Smooth muscle cell (in vitro differentiated cells): ENCODE results near the gene PTPN2. TPM values are rescaled to one million over a fixed set of nuclear protein-coding genes. Genes with fewer than 3 reads are reported as not detected.

Experiments
- DNase-seq: peaks from one replicate; lab custom pipeline; 2025; ENCODE audit not compliant: unreplicated experiment; lab: John Stamatoyannopoulos, UW
- H2AFZ ChIP-seq: fragments of 200-600 bp; sonication (generic); 2 replicates; pipeline ENCODE4 v1.6.0; 2016; ENCODE audit warnings: antibody characterized with exemption, low read depth, mild to moderate bottlenecking
- H3F3A ChIP-seq: fragments of 200-600 bp; sonication (generic); 2 replicates; pipeline ENCODE4 v1.6.0; 2017; ENCODE audit warnings: antibody characterized with exemption, low read depth
- H3K27ac ChIP-seq: fragments of 200-600 bp; sonication (generic); 2 replicates; pipeline ENCODE4 v1.5.1; 2016; ENCODE audit warnings: low read depth, mild to moderate bottlenecking
- H3K27me3 ChIP-seq: fragments of 200-600 bp; sonication (generic); 2 replicates; pipeline ENCODE4 v1.6.1; 2016; ENCODE audit warnings: low read depth, mild to moderate bottlenecking
- H3K36me3 ChIP-seq: fragments of 200-600 bp; sonication (generic); 2 replicates; pipeline ENCODE4 v1.5.1; 2016; ENCODE audit warnings: low read depth
- H3K4me1 ChIP-seq: fragments of 200-600 bp; sonication (generic); 2 replicates; pipeline ENCODE4 v1.5.1; 2016; ENCODE audit warnings: low read depth
- H3K4me2 ChIP-seq: fragments of 200-600 bp; sonication (generic); 2 replicates; pipeline ENCODE4 v1.6.0; 2016; ENCODE audit warnings: mild to moderate bottlenecking
- H3K4me3 ChIP-seq: fragments of 200-600 bp; sonication (generic); 2 replicates; pipeline ENCODE4 v1.5.1; 2016; ENCODE audit warnings: mild to moderate bottlenecking
- H3K79me2 ChIP-seq: fragments of 200-600 bp; sonication (generic); 2 replicates; pipeline ENCODE4 v1.6.0; 2016; ENCODE audit warnings: low read depth, mild to moderate bottlenecking
- H3K9ac ChIP-seq: fragments of 200-600 bp; sonication (generic); 2 replicates; pipeline ENCODE4 v1.6.0; 2016; ENCODE audit warnings: low read depth
- H3K9me3 ChIP-seq: fragments of 200-600 bp; sonication (generic); replicated peaks from 2 replicates; pipeline ENCODE4 v1.5.1; 2016; ENCODE audit warnings: low read depth
- H4K20me1 ChIP-seq: fragments of 200-600 bp; sonication (generic); 2 replicates; pipeline ENCODE4 v1.6.0; 2016; ENCODE audit warnings: low read depth
- WGBS: methylation state at CpG from one replicate; pipeline ENCODE4 v1.1.7; 2016; ENCODE audit warnings: low lambda C conversion rate; 5-methylcytosine and 5-hydroxymethylcytosine counted together
- polyA plus RNA-seq: library from polyadenylated mRNA; unstranded; fragments of >200 nt; fragmentation: Nextera tagmentation; extraction: Ambion mirVana; gene quantifications from 2 replicates; pipeline ENCODE4 v1.2.1, GENCODE V29; 2016
- total RNA-seq: library from RNA; depleted of rRNA; stranded (reverse); fragments of >200 nt; gene quantifications from 2 replicates; pipeline ENCODE4 v1.2.3, GENCODE V29; 2014
- TF ChIP-seq, protein P1 (sequence below): fragments of 200-600 bp; sonication (generic); IDR thresholded peaks from 2 replicates; pipeline ENCODE4 v1.5.1; 2017; ENCODE audit warnings: borderline replicate concordance, mild to moderate bottlenecking, antibody characterized with exemption; ENCODE audit not compliant: insufficient read depth, poor library complexity, severe bottlenecking

Gene PTPN2
- total and polyA plus RNA-seq, 2 experiments from 2014 or later: 17.1 to 48.7 TPM

DNA sequence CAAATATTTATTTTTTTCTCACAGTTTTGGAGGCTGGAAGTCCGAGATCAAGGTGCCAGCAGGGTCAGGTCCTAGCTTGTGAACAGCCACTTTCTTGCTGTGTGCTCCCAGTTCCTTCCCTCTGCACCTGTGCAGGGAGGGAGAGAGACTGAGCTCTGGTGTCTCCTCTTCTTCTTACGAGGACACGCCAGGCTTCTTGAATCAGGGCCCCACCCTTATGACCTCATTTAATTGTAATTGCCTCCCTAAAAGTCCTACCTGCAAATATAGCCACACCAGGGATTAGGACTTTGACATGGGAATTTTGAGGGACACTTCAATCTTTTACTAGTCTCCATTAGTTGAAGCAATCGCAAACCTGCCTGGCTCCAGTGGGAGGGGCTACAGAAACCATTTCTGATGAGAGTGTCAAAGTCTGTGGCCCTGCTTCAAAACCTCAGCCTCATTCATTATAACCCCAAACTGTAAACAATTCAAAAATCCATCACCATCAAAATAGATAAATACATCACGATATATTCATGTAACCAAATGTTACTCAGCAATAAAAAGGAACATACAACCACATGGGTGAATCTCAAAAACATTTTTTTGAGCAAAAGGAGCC is 45.5 kb upstream of the PTPN2 start:
- H3K4me1 ChIP-seq: no peaks in the 10 kb centered on the region

DNA sequence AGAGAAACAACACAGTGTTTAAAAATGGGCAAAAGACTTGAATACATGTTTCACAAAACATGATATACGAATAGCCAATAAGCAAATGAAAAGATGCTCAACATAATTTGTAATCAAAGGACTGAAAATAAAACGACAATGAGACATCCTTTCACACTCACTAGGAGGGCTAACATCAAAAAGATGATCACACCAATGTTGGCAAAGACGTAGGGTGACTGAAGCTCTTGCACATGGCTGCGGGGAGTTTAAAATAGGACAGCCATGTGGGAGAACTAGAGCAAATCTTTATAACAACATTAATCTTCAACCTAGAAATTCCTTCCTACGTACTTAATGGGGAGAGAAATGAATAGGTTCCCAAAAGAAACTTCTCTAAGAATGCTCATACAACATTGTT is 44.6 kb upstream of the PTPN2 start:
- no peak overlapping the region for H3K9ac ChIP-seq
- H3K4me1 ChIP-seq: no peaks in the 10 kb centered on the region
- no peaks in the 10 kb centered on the region for H3K9me3 ChIP-seq
- H3F3A ChIP-seq: no peaks in the 10 kb centered on the region
- H3K27ac ChIP-seq: no peak overlapping the region
- no peaks in the 10 kb centered on the region for H4K20me1 ChIP-seq
- WGBS: 91% methylated on average over 5 of the region's 5 CpGs
- H3K27me3 ChIP-seq: no peaks in the 10 kb centered on the region
- H3K36me3 ChIP-seq: no peaks in the 10 kb centered on the region
- H3K79me2 ChIP-seq: no peaks in the 10 kb centered on the region
- H3K4me3 ChIP-seq: no peak overlapping the region
- no peak overlapping the region for H2AFZ ChIP-seq
- no peak for DNase-seq
- TF ChIP-seq, protein P1, sequence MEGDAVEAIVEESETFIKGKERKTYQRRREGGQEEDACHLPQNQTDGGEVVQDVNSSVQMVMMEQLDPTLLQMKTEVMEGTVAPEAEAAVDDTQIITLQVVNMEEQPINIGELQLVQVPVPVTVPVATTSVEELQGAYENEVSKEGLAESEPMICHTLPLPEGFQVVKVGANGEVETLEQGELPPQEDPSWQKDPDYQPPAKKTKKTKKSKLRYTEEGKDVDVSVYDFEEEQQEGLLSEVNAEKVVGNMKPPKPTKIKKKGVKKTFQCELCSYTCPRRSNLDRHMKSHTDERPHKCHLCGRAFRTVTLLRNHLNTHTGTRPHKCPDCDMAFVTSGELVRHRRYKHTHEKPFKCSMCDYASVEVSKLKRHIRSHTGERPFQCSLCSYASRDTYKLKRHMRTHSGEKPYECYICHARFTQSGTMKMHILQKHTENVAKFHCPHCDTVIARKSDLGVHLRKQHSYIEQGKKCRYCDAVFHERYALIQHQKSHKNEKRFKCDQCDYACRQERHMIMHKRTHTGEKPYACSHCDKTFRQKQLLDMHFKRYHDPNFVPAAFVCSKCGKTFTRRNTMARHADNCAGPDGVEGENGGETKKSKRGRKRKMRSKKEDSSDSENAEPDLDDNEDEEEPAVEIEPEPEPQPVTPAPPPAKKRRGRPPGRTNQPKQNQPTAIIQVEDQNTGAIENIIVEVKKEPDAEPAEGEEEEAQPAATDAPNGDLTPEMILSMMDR: no peak
- H3K4me2 ChIP-seq: no peak overlapping the region

More for the DNA sequence above, 45.5 kb upstream of the PTPN2 start:
- no peaks in the 10 kb centered on the region for H3K27me3 ChIP-seq
- H3K36me3 ChIP-seq: no peaks in the 10 kb centered on the region
- no peak overlapping the region for H3K27ac ChIP-seq
- no peak overlapping the region for H3K4me3 ChIP-seq
- H4K20me1 ChIP-seq: no peaks in the 10 kb centered on the region
- no peaks in the 10 kb centered on the region for H3K79me2 ChIP-seq
- no peaks in the 10 kb centered on the region for H3K9me3 ChIP-seq
- TF ChIP-seq, protein P1: no peak
- H3F3A ChIP-seq: no peaks in the 10 kb centered on the region
- no peak overlapping the region for H3K4me2 ChIP-seq
- 89% methylated on average over 5 of the region's 5 CpGs for WGBS
- no peak for DNase-seq
- H3K9ac ChIP-seq: no peak overlapping the region
- H2AFZ ChIP-seq: no peak overlapping the region

DNA sequence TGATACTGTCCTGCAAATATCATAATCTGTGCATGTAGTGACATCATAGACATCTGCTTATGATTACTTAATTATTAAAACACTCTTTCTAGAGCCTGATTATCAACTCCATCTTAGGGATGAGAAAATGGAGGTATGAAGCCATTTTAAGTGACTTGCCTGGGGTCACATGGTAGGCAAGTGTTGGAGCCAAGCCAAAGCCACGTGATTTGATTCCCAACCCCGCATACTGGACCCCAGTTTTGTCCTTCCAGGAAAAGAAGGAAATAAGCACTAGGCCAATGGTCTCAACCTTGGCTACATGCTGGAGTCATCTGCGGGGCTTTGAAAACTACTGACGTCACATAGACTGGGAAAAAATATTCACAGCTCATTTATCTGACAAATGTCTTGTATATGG is 44.2 kb upstream of the PTPN2 start:
- Histone ChIP-seq H3K27ac (no peak overlapping the region), H3F3A (no peaks in the 10 kb centered on the region)
- WGBS: 92% methylated on average over 4 of the region's 4 CpGs

More for the DNA sequence above, 44.2 kb upstream of the PTPN2 start:
- no peaks in the 10 kb centered on the region for H4K20me1 ChIP-seq
- no peak for DNase-seq
- TF ChIP-seq, protein P1: no peak
- H3K79me2 ChIP-seq: no peaks in the 10 kb centered on the region
- no peaks in the 10 kb centered on the region for H3K4me1 ChIP-seq
- no peak overlapping the region for H3K9ac ChIP-seq
- no peak overlapping the region for H2AFZ ChIP-seq
- H3K4me3 ChIP-seq: no peak overlapping the region
- no peaks in the 10 kb centered on the region for H3K27me3 ChIP-seq
- no peak overlapping the region for H3K4me2 ChIP-seq
- H3K36me3 ChIP-seq: no peaks in the 10 kb centered on the region
- H3K9me3 ChIP-seq: no peaks in the 10 kb centered on the region
